NB4 (cell line): Measurements from ENCODE around the gene LRTM1.

ENCODE experiments used
- DNase-seq: peaks from one replicate; pipeline ENCODE4 v3.0.0; 2010; ENCODE audit warnings: low read depth
- H3K4me3 ChIP-seq: one replicate; pipeline ENCODE4 v1.5.1; 2011; ENCODE audit warnings: mild to moderate bottlenecking, low read depth, low read length, moderate library complexity
- CTCF ChIP-seq: IDR thresholded peaks from one replicate; pipeline ENCODE4 v1.5.1; 2012; ENCODE audit warnings: low read depth, low read length
- MAX ChIP-seq: IDR thresholded peaks from 2 replicates; pipeline ENCODE4 v1.6.1; 2011; ENCODE audit warnings: low read depth, low read length
- MYC ChIP-seq: IDR thresholded peaks from 2 replicates; pipeline ENCODE4 v1.6.1; 2011; ENCODE audit warnings: low read depth, low read length
- POLR2A ChIP-seq: IDR thresholded peaks from 2 replicates; pipeline ENCODE4 v1.6.1; 2011; ENCODE audit warnings: mild to moderate bottlenecking; ENCODE audit not compliant: insufficient read length; ENCODE audit errors: extremely low read depth

Gene LRTM1

GRCh38 chr3:54950391-54951003 is 22.6 kb upstream of the LRTM1 start:
- H3K4me3 ChIP-seq, result no peak overlapping the region
- TF ChIP-seq POLR2A, result no peak
- TF ChIP-seq MYC, result no peak
- TF ChIP-seq CTCF, result no peak
- TF ChIP-seq MAX, result no peak
- no peak for DNase-seq

- TF ChIP-seq MAX (no peak), POLR2A (no peak), CTCF (no peak), MYC (no peak)
- H3K4me3 ChIP-seq, result no peak overlapping the region
- no peak for DNase-seq
Observed at GRCh38 chr3:54949491-54950044, 21.7 kb upstream of the LRTM1 start.

GRCh38 chr3:54941690-54942362 is 14.0 kb upstream of the LRTM1 start:
- TF ChIP-seq CTCF (no peak), MYC (no peak), MAX (no peak), POLR2A (no peak)
- no peak for DNase-seq
- no peak overlapping the region for H3K4me3 ChIP-seq

- TF ChIP-seq MAX, result no peak
- no peak for TF ChIP-seq CTCF
- no peak for TF ChIP-seq MYC
- TF ChIP-seq POLR2A, result no peak
- no peak for DNase-seq
- H3K4me3 ChIP-seq, result no peak overlapping the region
Observed at GRCh38 chr3:54940971-54941370, 13.1 kb upstream of the LRTM1 start.

- no peak for DNase-seq
- no peak for TF ChIP-seq MYC
- TF ChIP-seq POLR2A, result no peak
- no peak for TF ChIP-seq CTCF
- TF ChIP-seq MAX, result no peak
- no peak overlapping the region for H3K4me3 ChIP-seq
Observed at GRCh38 chr3:54939557-54940300, 11.9 kb upstream of the LRTM1 start.
